GM12891 (cell line): ENCODE data around the gene KCNMA1.

Source experiments
- DNase-seq: peaks from one replicate; pipeline ENCODE4 v3.0.0; 2011; ENCODE audit warnings: low spot score; ENCODE audit not compliant: insufficient read length
- FAIRE-seq: peaks from 2 replicates; lab custom pipeline; 2011; peaks lifted over from hg19 to GRCh38; lab: Jason Lieb, UNC
- PAX5 ChIP-seq: IDR thresholded peaks from 2 replicates; pipeline ENCODE4 v1.6.1; 2011; ENCODE audit warnings: low read length, moderate library complexity, mild to moderate bottlenecking; ENCODE audit not compliant: insufficient read depth, severe bottlenecking
- POLR2A ChIP-seq: IDR thresholded peaks from 2 replicates; pipeline ENCODE4 v1.6.1; 2011; ENCODE audit warnings: low read depth, low read length, control low read depth
- POLR2AphosphoS5 ChIP-seq: IDR thresholded peaks from 2 replicates; pipeline ENCODE4 v1.6.1; 2011; ENCODE audit warnings: low read depth, low read length, control low read depth
- POU2F2 ChIP-seq: IDR thresholded peaks from 2 replicates; pipeline ENCODE4 v1.6.1; 2011; ENCODE audit warnings: low read depth, mild to moderate bottlenecking, control low read depth, low read length, moderate library complexity
- SPI1 ChIP-seq: IDR thresholded peaks from 2 replicates; pipeline ENCODE4 v1.6.1; 2011; ENCODE audit warnings: low read depth, low read length, control low read depth
- TAF1 ChIP-seq: IDR thresholded peaks from 2 replicates; pipeline ENCODE4 v1.6.1; 2011; ENCODE audit warnings: low read depth, low read length, control low read depth

The KCNMA1 gene

GRCh38 chr10:77131214-77131613, 506.4 kb downstream of the KCNMA1 start:
- FAIRE-seq: no peak
- DNase-seq: no peak
- no peak for TF ChIP-seq PAX5

DNA sequence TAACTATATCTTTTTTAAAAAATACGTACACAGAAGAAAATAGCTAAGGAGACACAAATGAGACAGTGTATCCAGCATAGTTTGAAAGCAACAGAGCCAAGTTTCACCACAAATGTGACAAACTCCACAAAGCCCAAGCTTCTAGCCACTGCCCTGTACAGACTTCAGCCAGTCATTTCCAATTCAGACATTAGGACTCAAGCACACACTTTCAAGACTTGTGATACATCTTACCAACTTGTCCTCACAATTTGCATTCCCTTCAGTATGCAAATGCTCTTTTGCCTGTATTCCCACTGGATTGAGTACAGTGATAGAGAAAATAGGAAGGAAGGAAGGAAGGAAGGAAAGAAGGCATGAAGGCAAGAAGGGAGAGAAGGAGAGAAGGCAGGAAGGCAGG, 510.4 kb downstream of the KCNMA1 start:
- FAIRE-seq (no peak), DNase-seq (no peak)
- TF ChIP-seq SPI1 (no peak), TAF1 (no peak), POLR2AphosphoS5 (no peak), POU2F2 (no peak), POLR2A (no peak), PAX5 (no peak)

GRCh38 chr10:77125231-77125630, 512.4 kb downstream of the KCNMA1 start:
- FAIRE-seq: no peak

DNA sequence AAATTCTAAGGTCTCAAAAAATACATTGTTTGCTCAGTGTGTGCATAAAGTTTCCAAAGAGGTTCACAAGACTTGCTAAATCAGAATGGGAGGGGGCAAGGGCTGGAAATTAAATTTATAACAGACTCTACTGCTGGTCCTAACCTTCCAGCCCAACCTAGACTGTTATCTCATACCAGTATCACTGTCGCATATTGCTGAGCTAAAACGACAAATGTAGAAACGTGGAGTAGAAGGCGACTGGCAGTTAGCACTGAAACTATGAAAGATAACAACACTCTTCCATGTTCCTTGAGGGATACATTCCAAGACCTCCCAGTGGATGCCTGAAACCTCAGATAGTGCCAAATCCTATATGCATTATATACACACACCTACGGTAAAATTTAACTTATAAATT, 514.3 kb downstream of the KCNMA1 start:
- no peak for TF ChIP-seq POU2F2
- TF ChIP-seq POLR2A: no peak
- no peak for TF ChIP-seq POLR2AphosphoS5
- TF ChIP-seq TAF1: no peak
- no peak for TF ChIP-seq PAX5
- TF ChIP-seq SPI1: no peak
- FAIRE-seq: no peak
- no peak for DNase-seq

More at GRCh38 chr10:77125231-77125630, 512.4 kb downstream of the KCNMA1 start:
- no peak for DNase-seq
- TF ChIP-seq POLR2A (no peak), POLR2AphosphoS5 (no peak), POU2F2 (no peak), TAF1 (no peak), PAX5 (no peak), SPI1 (no peak)

GRCh38 chr10:77121829-77122228, 515.8 kb downstream of the KCNMA1 start:
- no peak for FAIRE-seq
- no peak for DNase-seq
- TF ChIP-seq SPI1 (no peak), PAX5 (no peak), POLR2AphosphoS5 (no peak), TAF1 (no peak), POU2F2 (no peak), POLR2A (no peak)

- FAIRE-seq (no peak), DNase-seq (no peak)
- TF ChIP-seq POLR2A: no peak
- no peak for TF ChIP-seq TAF1
- TF ChIP-seq SPI1: no peak
- TF ChIP-seq POLR2AphosphoS5: no peak
- no peak for TF ChIP-seq PAX5
- TF ChIP-seq POU2F2: no peak
Measured at GRCh38 chr10:77120666-77121376, 516.8 kb downstream of the KCNMA1 start.

DNA sequence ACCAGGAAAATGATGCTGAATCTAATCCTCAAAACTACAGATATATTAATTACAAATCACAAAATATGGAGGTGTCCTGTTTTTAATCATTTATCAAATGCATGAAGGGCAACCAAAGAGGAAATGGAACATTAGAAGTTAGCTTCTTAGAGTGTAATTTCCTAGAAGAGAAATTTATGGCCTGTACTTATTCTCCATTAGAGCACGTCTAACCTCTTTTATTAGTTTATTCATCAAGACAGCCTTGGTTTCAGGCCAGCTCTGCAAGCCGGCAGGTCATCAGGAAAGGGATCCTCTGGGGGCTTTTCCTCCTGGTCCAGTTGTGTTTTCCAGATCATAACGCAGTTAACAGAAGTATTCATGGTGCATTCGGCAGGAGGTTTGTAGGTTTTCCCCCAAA, 517.6 kb downstream of the KCNMA1 start:
- TF ChIP-seq SPI1 (no peak), POLR2A (no peak), POU2F2 (no peak), TAF1 (no peak)
- DNase-seq (no peak), FAIRE-seq (no peak)

GRCh38 chr10:77118603-77119282, 518.9 kb downstream of the KCNMA1 start:
- no peak for TF ChIP-seq POLR2AphosphoS5
- no peak for TF ChIP-seq SPI1
- no peak for TF ChIP-seq TAF1
- TF ChIP-seq POU2F2: no peak
- no peak for TF ChIP-seq PAX5
- TF ChIP-seq POLR2A: no peak
- no peak for FAIRE-seq
- no peak for DNase-seq

GRCh38 chr10:77117501-77117900, 520.1 kb downstream of the KCNMA1 start:
- FAIRE-seq (no peak), DNase-seq (no peak)
- TF ChIP-seq POU2F2: no peak
- TF ChIP-seq TAF1: no peak

GRCh38 chr10:77116904-77117303, 520.7 kb downstream of the KCNMA1 start:
- DNase-seq (no peak), FAIRE-seq (no peak)
- no peak for TF ChIP-seq PAX5
- no peak for TF ChIP-seq SPI1
- no peak for TF ChIP-seq POLR2A
- no peak for TF ChIP-seq TAF1
- TF ChIP-seq POU2F2: no peak
- TF ChIP-seq POLR2AphosphoS5: no peak
